SJSA1 (cell line): ENCODE measurements around the gene VAMP4. TPM values are rescaled to one million over a fixed set of nuclear protein-coding genes. Genes with fewer than 3 reads are reported as not detected.

Source experiments
- total RNA-seq: library from RNA; depleted of rRNA; stranded (reverse); fragments of >200 nt; shearing (Covaris generic); gene quantifications from 2 replicates; pipeline ENCODE4 v1.2.3, GENCODE V29; 2014; rRNA removed

The VAMP4 gene
- total RNA-seq, 1 experiment from 2014 or later: 8.5 TPM

Other genes with a start within 250 kb of the VAMP4 start
- gene MYOCOS, start 119.8 kb downstream of the VAMP4 start, total RNA-seq: not detected in 2 replicates
- 1.4 TPM in 1 of 2 replicates, not detected in the other for gene MYOC, start 89.4 kb downstream of the VAMP4 start, total RNA-seq
- gene METTL13, start 39.6 kb upstream of the VAMP4 start, total RNA-seq: 15.1 and 26.5 TPM in 2 replicates
- gene DNM3, start 99.4 kb upstream of the VAMP4 start, total RNA-seq: 1.3 and 1.7 TPM in 2 replicates